IPS-20b (cell line): ENCODE results near the gene SSTR5.

Experiments
- H3K27ac ChIP-seq: one replicate; pipeline ENCODE4 v1.5.1; 2013; ENCODE audit warnings: low read length
- H3K27me3 ChIP-seq: 2 replicates; pipeline ENCODE4 v1.6.1; 2013; ENCODE audit warnings: mild to moderate bottlenecking, low read length, inconsistent platforms; ENCODE audit not compliant: insufficient read depth
- H3K36me3 ChIP-seq: 2 replicates; pipeline ENCODE4 v1.6.1; 2013; ENCODE audit warnings: low read depth, mild to moderate bottlenecking, inconsistent platforms, low read length, moderate library complexity; ENCODE audit not compliant: insufficient read depth
- H3K4me1 ChIP-seq: 2 replicates; pipeline ENCODE4 v1.6.1; 2013; ENCODE audit warnings: mild to moderate bottlenecking, control low read depth, inconsistent platforms, low read length, moderate library complexity; ENCODE audit not compliant: insufficient read depth
- H3K4me3 ChIP-seq: 2 replicates; pipeline ENCODE4 v1.5.1; 2013; ENCODE audit warnings: mild to moderate bottlenecking, low read length, inconsistent platforms
- H3K9ac ChIP-seq: 2 replicates; pipeline ENCODE4 v1.6.1; 2013; ENCODE audit warnings: low read depth, mild to moderate bottlenecking, inconsistent platforms, low read length, moderate library complexity
- H3K9me3 ChIP-seq: 2 replicates; pipeline ENCODE4 v1.6.1; 2013; ENCODE audit warnings: mild to moderate bottlenecking, low read depth, low read length, inconsistent platforms; ENCODE audit not compliant: insufficient read depth

The SSTR5 gene

DNA sequence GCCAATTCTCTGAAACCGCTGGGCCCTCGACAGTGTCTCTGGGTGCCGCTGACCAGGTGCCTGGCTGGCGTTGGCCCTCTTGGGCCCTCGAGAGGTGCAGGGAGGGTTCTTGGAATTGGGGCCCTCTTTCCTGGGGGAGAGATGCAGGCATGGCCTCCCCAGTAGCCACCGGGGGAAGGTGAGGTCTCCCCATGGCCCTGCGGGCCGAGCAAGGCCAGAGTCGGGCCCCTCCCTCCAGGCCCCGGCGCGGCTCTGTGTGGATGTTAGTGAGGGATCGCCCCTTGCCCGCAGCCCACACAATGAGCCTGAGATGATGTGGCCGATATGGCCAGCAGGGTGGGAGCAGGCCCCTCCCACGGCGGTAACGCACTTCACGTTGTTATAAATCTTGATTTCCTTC, 46.6 kb downstream of the SSTR5 start:
- Histone ChIP-seq H3K36me3 (no peaks in the 10 kb centered on the region), H3K9ac (no peak overlapping the region), H3K4me1 (no peaks in the 10 kb centered on the region), H3K27ac (no peak overlapping the region), H3K4me3 (no peak overlapping the region), H3K27me3 (no peaks in the 10 kb centered on the region), H3K9me3 (no peaks in the 10 kb centered on the region)

DNA sequence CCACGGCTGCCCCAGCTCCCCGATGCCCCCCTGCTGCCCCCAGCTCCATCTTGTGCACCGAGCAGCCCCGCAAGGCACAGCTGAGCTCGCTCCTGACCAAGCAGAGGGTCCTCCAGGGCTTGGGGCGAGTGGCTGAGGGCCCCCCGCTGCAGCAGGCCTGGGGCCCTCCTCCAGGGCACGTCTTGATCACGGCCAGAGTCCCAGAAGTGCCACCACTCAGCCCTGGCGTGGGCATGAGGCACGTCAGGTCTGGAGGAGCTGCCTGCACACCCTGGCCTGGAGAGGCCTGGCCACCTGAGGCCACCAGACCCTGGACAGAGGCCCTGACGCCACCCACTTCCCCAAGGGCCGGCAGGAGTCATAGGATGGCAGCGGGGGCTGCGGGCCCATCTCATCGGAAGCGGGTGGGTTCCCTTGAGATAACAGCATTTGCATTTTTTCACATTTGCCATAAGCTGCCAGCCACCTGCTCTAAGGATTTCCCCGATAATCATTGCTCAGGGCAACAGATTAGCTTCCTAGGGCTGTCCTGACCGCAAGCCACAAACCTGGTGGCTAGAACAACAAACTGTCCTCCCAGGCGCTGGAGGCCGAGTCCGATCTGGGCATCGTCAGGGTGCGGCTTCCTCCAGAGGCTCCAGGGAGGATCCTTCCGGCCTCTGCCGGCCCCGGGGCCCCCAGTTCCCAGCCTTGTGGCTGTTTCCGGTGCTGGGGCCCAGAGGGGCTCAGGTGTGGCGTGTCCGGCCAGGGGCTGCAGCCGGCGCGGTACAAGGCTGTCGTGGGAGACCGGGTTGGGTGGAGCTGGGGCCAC, 47.4 kb downstream of the SSTR5 start:
- H3K27me3 ChIP-seq, result no peaks in the 10 kb centered on the region
- no peak overlapping the region for H3K4me3 ChIP-seq
- H3K9me3 ChIP-seq, result no peaks in the 10 kb centered on the region
- H3K4me1 ChIP-seq, result no peaks in the 10 kb centered on the region
- no peak overlapping the region for H3K27ac ChIP-seq
- H3K36me3 ChIP-seq, result no peaks in the 10 kb centered on the region
- no peak overlapping the region for H3K9ac ChIP-seq

DNA sequence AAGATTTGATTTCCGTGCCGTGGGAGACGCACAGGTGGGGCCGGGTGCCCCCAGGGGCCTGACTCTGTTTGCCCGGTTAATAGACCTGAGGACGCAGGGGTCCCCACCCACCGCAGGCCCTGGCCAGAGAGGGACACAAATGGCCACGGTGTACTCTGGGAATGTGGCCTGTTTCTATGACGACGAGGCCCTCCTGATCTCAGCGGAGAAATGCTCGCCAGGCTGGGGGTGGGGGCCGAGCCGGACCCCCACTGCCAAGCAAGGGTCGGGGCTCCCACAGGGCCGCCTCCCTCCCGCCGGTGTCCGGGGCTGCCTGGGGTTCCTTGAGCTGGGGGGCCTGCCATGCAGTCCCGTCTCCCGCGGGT, 48.0 kb downstream of the SSTR5 start:
- Histone ChIP-seq H3K4me1 (no peaks in the 10 kb centered on the region), H3K36me3 (no peaks in the 10 kb centered on the region), H3K27ac (no peak overlapping the region)

DNA sequence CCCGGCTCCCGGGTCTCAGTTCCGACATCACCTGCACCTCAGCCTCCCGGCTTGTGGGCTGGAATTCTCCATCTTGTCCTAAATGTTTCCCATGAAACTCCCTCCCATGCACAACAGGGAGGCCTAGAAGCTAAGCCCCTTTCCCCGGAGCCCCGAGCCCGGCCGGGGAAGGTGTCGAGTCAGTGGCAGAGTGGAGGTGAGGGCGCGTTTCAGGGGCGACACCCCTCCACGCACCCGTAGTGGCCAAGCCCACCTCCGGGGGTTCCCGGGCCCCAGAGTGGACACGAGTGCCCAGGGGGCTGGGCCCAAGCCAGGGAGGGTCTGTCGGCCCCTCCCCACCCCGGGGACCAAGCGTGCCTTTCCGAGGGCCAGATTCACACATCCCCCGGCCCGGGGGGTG, 48.5 kb downstream of the SSTR5 start:
- H3K4me3 ChIP-seq, result no peak overlapping the region
- no peaks in the 10 kb centered on the region for H3K27me3 ChIP-seq
- H3K27ac ChIP-seq, result no peak overlapping the region
- no peaks in the 10 kb centered on the region for H3K9me3 ChIP-seq
- H3K4me1 ChIP-seq, result no peaks in the 10 kb centered on the region
- H3K36me3 ChIP-seq, result no peaks in the 10 kb centered on the region
- H3K9ac ChIP-seq, result no peak overlapping the region

More for the DNA sequence above, 48.0 kb downstream of the SSTR5 start:
- H3K4me3 ChIP-seq, result no peak overlapping the region
- H3K9ac ChIP-seq, result no peak overlapping the region
- H3K9me3 ChIP-seq, result no peaks in the 10 kb centered on the region
- no peaks in the 10 kb centered on the region for H3K27me3 ChIP-seq

DNA sequence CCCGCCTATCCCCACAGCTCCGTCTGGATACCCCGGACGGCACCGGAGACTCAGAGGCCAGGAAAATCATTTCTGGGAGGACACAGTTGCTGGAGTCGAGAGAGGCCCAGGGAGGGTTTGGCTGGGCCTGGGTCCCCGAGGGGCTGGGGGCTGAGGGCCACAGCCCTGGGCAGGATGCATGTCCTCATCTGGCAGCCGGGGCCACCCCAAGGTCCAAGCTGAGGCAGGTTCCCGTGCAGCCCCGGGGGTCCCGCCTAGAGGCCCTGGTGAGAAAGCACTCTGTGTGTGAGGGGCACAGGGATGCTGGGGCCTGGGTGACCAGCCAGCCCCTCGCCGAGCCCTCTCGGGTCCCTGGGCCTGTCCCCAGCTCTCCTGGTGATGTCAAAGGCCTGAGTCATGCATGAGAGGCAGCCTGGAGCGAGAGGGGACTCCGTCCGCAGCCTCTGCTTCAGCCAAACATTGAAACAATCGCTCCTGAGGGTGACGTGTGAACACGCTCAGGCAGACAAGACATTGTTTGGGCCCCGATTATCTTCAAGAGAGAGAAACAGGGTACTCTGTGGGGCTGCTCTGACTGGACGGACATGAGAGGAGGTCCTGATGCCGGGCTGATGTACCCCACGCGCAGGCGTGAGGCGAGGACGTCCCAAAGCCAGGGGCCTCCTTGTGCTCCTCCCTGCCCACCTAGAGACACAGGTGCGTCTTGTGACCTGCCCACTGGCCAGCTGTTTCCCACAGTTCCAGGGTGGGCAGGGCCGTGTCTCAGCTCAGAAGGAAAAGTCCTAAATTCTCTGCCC, 49.3 kb downstream of the SSTR5 start:
- no peak overlapping the region for H3K27ac ChIP-seq
- no peaks in the 10 kb centered on the region for H3K27me3 ChIP-seq
- no peak overlapping the region for H3K9ac ChIP-seq
- no peak overlapping the region for H3K4me3 ChIP-seq
- no peaks in the 10 kb centered on the region for H3K9me3 ChIP-seq
- H3K4me1 ChIP-seq, result no peaks in the 10 kb centered on the region
- H3K36me3 ChIP-seq, result no peaks in the 10 kb centered on the region

DNA sequence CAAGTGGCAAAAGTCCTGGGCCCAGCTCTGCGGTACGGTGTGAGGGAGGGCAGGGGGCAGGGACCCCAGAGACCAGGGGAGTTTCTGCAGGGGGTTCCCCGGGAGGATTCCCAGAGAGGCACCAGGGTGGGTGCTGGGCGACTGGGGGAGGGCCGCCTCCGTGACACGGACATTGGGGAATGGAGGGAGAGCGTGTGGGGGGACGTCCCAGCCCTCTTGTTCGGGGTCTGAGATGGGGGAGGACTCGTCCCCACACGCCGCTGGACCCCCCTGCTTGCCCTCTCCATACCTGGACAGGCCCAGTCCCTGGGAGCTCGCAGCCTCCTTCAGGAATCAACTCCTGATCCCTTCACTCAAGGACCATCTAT, 49.8 kb downstream of the SSTR5 start:
- Histone ChIP-seq H3K36me3 (no peaks in the 10 kb centered on the region), H3K9me3 (no peaks in the 10 kb centered on the region), H3K9ac (no peak overlapping the region), H3K4me1 (no peaks in the 10 kb centered on the region), H3K27me3 (no peaks in the 10 kb centered on the region), H3K4me3 (no peak overlapping the region), H3K27ac (no peak overlapping the region)

DNA sequence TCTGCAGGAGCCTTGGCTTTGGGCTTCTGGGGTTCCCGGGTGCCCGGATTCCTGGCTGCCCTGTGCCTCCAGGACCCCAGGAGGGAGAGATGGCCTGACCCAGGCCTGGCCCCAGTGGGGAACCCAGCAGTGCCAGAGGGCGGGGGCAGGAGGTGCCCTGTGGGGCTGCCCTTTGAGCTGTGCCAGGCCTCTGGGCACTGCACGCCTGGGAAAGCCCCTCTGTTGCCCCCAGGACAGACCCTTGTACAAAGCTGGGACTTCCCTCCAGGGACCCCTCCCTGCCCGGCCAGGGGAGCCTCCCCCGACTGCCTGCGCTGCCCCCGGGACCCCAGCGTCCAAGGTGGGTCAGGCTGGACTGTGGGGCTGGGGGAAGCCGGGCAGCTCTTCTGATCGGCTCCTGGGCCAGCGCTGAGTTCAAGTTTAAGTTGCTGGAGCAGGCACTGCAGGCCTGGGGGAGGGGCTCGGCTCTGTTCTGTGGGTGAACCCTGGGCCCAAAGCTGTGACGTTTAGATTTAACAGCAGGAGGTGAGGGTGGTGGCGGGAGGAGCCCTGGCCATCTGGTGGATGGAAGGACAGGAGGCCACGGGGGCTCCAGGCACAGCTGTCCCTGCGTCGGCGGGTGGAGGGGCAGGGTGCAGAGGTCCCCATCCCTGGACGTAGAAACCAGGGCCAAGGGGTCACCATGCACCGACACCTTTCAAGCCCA, 51.1 kb downstream of the SSTR5 start:
- H3K27ac ChIP-seq, result no peak overlapping the region
- H3K27me3 ChIP-seq, result no peaks in the 10 kb centered on the region

DNA sequence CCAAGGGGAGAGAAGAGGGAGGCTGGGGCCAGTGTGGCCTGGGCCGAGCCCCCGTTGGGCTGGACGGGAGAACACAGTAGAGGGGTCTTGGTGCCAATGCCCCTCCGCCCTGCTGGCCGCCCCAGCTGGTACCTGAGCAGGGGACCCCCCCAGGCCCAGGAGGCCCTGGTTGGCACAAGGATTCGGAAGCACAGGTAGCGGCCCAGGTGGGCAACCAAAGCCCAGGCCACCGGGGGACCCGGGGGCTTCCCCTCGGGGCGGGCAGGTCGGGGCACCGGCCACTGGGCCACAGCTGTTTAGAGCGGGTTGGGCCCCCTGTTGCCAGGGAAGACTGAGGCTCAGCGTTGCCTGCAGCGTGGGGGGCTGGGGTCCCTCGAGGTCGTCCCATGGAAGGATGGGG, 51.7 kb downstream of the SSTR5 start:
- H3K9me3 ChIP-seq, result no peaks in the 10 kb centered on the region
- no peaks in the 10 kb centered on the region for H3K27me3 ChIP-seq
- H3K4me3 ChIP-seq, result no peak overlapping the region
- H3K27ac ChIP-seq, result no peak overlapping the region
- no peak overlapping the region for H3K9ac ChIP-seq
- no peaks in the 10 kb centered on the region for H3K36me3 ChIP-seq
- no peaks in the 10 kb centered on the region for H3K4me1 ChIP-seq

More for the DNA sequence above, 51.1 kb downstream of the SSTR5 start:
- Histone ChIP-seq H3K9ac (no peak overlapping the region), H3K36me3 (no peaks in the 10 kb centered on the region), H3K4me3 (no peak overlapping the region), H3K4me1 (no peaks in the 10 kb centered on the region), H3K9me3 (no peaks in the 10 kb centered on the region)

DNA sequence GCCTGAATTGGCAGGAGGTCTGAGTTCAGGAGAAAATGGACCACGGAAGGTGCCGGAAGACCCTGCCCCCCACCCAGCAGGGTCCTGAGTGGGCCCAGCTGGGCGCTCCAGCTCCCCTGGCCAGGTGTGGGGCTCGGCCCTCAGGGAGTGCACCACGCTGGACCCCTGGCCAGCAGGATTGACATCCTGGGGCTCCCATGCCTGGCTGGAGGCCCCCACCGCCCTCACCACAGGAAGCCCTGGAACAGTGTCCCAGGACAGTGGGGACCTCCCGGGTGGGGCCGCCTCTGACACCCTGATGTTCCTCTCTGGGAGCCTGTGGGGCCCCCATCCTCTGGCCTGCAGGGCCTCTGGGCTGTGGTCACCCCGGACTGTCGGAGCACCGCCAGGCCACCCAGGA, 52.2 kb downstream of the SSTR5 start:
- H3K4me1 ChIP-seq, result no peaks in the 10 kb centered on the region
- no peaks in the 10 kb centered on the region for H3K36me3 ChIP-seq
- H3K4me3 ChIP-seq, result no peak overlapping the region
- H3K27ac ChIP-seq, result no peak overlapping the region
- no peaks in the 10 kb centered on the region for H3K9me3 ChIP-seq
- H3K27me3 ChIP-seq, result no peaks in the 10 kb centered on the region
- no peak overlapping the region for H3K9ac ChIP-seq

DNA sequence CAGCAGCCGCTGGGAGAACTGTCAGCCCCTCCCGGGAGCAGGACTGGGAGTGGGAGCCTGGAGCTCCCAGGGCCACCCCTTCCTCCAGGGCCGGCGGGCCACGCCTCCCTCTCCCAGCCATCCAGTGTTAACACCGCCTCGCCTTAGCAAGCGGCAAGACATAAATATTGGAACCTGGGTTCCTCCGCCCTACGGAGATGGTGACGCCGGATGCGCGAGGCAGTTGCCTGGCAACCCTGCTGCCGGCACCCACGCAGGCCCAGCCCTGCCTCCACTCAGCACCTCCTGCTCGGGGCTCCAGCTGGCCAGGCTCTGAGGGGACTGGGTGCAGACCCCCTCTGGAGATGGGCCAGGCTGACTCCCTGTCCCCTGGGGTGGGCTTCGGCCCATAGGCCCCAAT, 52.9 kb downstream of the SSTR5 start:
- Histone ChIP-seq H3K27ac (no peak overlapping the region), H3K27me3 (no peaks in the 10 kb centered on the region), H3K9me3 (no peaks in the 10 kb centered on the region), H3K9ac (no peak overlapping the region), H3K4me1 (no peaks in the 10 kb centered on the region), H3K36me3 (no peaks in the 10 kb centered on the region), H3K4me3 (no peak overlapping the region)

DNA sequence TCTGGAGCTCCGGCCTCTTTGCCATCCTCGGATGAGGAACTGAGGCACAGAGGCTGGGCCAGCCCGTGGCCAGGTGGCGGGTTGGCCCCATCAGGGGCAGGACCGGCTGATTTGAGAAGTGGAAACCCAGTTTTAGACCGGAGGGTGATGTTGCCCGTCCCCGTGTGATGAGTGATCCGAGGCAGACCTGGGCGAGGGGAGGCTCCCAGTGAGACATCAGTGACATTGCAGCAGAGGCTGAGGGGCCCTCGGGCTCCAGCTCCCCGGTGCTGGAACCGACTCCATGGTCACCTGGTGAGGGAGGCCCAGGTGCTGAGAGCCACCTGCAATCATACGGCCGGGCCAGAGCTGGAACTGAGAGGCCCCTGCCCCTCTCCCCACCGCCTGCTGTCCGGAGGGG, 53.5 kb downstream of the SSTR5 start:
- no peak overlapping the region for H3K4me3 ChIP-seq
- H3K9me3 ChIP-seq, result no peaks in the 10 kb centered on the region
- no peak overlapping the region for H3K27ac ChIP-seq
- H3K4me1 ChIP-seq, result no peaks in the 10 kb centered on the region
- no peak overlapping the region for H3K9ac ChIP-seq
- no peaks in the 10 kb centered on the region for H3K36me3 ChIP-seq
- H3K27me3 ChIP-seq, result no peaks in the 10 kb centered on the region

DNA sequence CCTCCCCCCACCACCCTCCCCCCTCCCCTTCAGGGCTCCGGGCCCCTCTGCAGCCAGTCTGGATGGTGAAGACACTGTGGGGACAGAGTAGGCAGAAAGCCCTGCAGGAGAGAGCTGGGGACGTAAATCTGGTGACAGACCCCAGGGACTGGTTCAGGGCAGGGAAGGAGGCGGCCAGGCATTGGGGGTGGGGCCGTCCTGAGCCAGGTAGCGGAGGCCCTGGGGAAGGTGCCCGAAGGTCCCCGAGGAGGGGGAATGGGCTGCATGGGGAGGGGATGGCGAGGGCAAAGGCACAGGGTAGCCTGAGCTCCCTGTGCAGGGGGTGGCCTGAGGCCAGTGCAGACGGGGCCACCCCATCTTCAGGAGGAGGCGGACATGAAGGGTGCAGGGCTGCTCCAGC, 54.0 kb downstream of the SSTR5 start:
- H3K4me3 ChIP-seq, result no peak overlapping the region

More for the DNA sequence above, 54.0 kb downstream of the SSTR5 start:
- Histone ChIP-seq H3K9me3 (no peaks in the 10 kb centered on the region), H3K9ac (no peak overlapping the region), H3K27ac (no peak overlapping the region), H3K36me3 (no peaks in the 10 kb centered on the region), H3K27me3 (no peaks in the 10 kb centered on the region), H3K4me1 (no peaks in the 10 kb centered on the region)
